Measurements from ENCODE around the gene BRAT1.

DNA sequence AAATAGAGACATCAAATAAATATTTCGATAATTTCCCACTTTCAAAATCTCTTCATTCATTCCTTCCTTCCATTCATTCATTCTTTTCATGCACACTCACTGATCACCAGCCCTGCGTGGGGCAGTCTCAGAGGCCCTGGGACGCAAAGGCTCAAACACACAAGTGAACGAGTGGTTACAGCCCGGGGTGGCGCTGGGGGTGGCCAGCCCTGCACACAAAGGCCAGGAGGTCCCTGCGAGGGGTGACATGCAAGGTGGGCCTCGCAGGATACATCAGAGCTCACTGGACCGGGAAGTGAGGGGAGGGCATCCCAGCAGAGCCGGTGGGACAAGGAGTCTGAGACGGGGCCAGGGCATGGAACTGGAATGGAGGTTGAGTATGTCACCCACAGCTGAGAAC lies 46.6 kb upstream of the BRAT1 start:
- TF ChIP-seq, protein P1, sequence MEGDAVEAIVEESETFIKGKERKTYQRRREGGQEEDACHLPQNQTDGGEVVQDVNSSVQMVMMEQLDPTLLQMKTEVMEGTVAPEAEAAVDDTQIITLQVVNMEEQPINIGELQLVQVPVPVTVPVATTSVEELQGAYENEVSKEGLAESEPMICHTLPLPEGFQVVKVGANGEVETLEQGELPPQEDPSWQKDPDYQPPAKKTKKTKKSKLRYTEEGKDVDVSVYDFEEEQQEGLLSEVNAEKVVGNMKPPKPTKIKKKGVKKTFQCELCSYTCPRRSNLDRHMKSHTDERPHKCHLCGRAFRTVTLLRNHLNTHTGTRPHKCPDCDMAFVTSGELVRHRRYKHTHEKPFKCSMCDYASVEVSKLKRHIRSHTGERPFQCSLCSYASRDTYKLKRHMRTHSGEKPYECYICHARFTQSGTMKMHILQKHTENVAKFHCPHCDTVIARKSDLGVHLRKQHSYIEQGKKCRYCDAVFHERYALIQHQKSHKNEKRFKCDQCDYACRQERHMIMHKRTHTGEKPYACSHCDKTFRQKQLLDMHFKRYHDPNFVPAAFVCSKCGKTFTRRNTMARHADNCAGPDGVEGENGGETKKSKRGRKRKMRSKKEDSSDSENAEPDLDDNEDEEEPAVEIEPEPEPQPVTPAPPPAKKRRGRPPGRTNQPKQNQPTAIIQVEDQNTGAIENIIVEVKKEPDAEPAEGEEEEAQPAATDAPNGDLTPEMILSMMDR (conservative IDR thresholded peaks at IDR 0.05; ENCODE audit: low read depth in 2 of 2), result no peak
- TF ChIP-seq, protein P2, sequence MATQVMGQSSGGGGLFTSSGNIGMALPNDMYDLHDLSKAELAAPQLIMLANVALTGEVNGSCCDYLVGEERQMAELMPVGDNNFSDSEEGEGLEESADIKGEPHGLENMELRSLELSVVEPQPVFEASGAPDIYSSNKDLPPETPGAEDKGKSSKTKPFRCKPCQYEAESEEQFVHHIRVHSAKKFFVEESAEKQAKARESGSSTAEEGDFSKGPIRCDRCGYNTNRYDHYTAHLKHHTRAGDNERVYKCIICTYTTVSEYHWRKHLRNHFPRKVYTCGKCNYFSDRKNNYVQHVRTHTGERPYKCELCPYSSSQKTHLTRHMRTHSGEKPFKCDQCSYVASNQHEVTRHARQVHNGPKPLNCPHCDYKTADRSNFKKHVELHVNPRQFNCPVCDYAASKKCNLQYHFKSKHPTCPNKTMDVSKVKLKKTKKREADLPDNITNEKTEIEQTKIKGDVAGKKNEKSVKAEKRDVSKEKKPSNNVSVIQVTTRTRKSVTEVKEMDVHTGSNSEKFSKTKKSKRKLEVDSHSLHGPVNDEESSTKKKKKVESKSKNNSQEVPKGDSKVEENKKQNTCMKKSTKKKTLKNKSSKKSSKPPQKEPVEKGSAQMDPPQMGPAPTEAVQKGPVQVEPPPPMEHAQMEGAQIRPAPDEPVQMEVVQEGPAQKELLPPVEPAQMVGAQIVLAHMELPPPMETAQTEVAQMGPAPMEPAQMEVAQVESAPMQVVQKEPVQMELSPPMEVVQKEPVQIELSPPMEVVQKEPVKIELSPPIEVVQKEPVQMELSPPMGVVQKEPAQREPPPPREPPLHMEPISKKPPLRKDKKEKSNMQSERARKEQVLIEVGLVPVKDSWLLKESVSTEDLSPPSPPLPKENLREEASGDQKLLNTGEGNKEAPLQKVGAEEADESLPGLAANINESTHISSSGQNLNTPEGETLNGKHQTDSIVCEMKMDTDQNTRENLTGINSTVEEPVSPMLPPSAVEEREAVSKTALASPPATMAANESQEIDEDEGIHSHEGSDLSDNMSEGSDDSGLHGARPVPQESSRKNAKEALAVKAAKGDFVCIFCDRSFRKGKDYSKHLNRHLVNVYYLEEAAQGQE (IDR thresholded peaks at IDR 0.05; ENCODE audit: unreplicated experiment), result no peak
